H1 (cell line): ENCODE measurements around the gene CAB39L. TPM values are rescaled to one million over a fixed set of nuclear protein-coding genes. Genes with fewer than 3 reads are reported as not detected.

ENCODE experiments used
- CTCF ChIA-PET: fragments of 300-600 bp; sonication (Branson Sonifier 250); formaldehyde crosslinking; loops from one replicate; lab custom pipeline; 2021; ENCODE audit not compliant: partially characterized antibody; lab: Charles Lee
- POLR2A ChIA-PET: fragments of 300-600 bp; sonication (Branson Sonifier 250); formaldehyde crosslinking; loops from one replicate; lab custom pipeline; 2021; ENCODE audit warnings: inconsistent platforms; ENCODE audit not compliant: partially characterized antibody; lab: Charles Lee
- DNase-seq, 2 experiments: peaks; one replicate each; pipeline versions ENCODE4 v3.0.0 to v3.0.0-alpha.2; 2010 to 2022; ENCODE audit warnings: low spot score in 2 of 2, low read depth in 1 of 2, mixed read lengths in 1 of 2
- FAIRE-seq: peaks from 2 replicates; lab custom pipeline; 2011; peaks lifted over from hg19 to GRCh38; lab: Jason Lieb, UNC
- H2AFZ ChIP-seq: 2 replicates; pipeline ENCODE4 v1.8.1; 2012; ENCODE audit warnings: low read length, inconsistent platforms
- H2AK5ac ChIP-seq: 2 replicates; pipeline ENCODE4 v1.6.1; 2013; ENCODE audit warnings: low read depth, low read length
- H2BK120ac ChIP-seq: replicated peaks from 2 replicates; pipeline ENCODE3; 2013; ENCODE audit warnings: low read depth, low read length, inconsistent platforms
- H2BK12ac ChIP-seq: 2 replicates; pipeline ENCODE4 v1.6.1; 2013; ENCODE audit warnings: low read depth, low read length
- H2BK15ac ChIP-seq: 2 replicates; pipeline ENCODE4 v1.6.1; 2013; ENCODE audit warnings: low read length
- H2BK20ac ChIP-seq: 2 replicates; pipeline ENCODE4 v1.6.1; 2013; ENCODE audit warnings: low read length
- H2BK5ac ChIP-seq: 2 replicates; pipeline ENCODE4 v1.6.1; 2013; ENCODE audit warnings: low read depth, low read length
- H3K14ac ChIP-seq: 2 replicates; pipeline ENCODE4 v1.6.1; 2013; ENCODE audit warnings: inconsistent platforms; ENCODE audit not compliant: insufficient read length
- H3K18ac ChIP-seq: 2 replicates; pipeline ENCODE4 v1.6.1; 2013; ENCODE audit warnings: low read length; ENCODE audit errors: extremely low read depth
- H3K23ac ChIP-seq: 2 replicates; pipeline ENCODE4 v1.6.1; 2013; ENCODE audit warnings: inconsistent platforms; ENCODE audit not compliant: insufficient read length
- H3K23me2 ChIP-seq: 2 replicates; pipeline ENCODE4 v1.6.1; 2013; ENCODE audit warnings: low read depth, low read length
- H3K27ac ChIP-seq: 2 replicates; pipeline ENCODE4 v1.6.1; 2011; ENCODE audit warnings: low read depth, low read length, inconsistent platforms
- H3K27me3 ChIP-seq, 4 experiments: replicated peaks in 1 of 4; 1 replicate in 1 of 4; 2 replicates in 3 of 4; pipeline versions ENCODE4 v1.6.1 to v1.8.1; 2011 to 2013; ENCODE audit warnings: low read length in 3 of 4, mild to moderate bottlenecking in 3 of 4, inconsistent platforms in 2 of 4, mixed read lengths in 2 of 4, moderate library complexity in 1 of 4; ENCODE audit not compliant: control insufficient read depth in 3 of 4, insufficient read depth in 3 of 4; ENCODE audit errors: extremely low read depth in 1 of 4
- H3K36me3 ChIP-seq, 4 experiments: 2 replicates each; pipeline versions ENCODE4 v1.6.1 to v1.8.1; 2011 to 2013; ENCODE audit warnings: mild to moderate bottlenecking in 4 of 4, low read length in 3 of 4, moderate library complexity in 2 of 4, control low read depth in 1 of 4, inconsistent platforms in 1 of 4; ENCODE audit not compliant: insufficient read depth in 4 of 4, control insufficient read depth in 2 of 4
- H3K4ac ChIP-seq: replicated peaks from 2 replicates; pipeline ENCODE3; 2013; ENCODE audit warnings: low read length, low read depth, mixed read lengths, inconsistent platforms; ENCODE audit not compliant: insufficient read length
- H3K4me1 ChIP-seq, 4 experiments: replicated peaks in 1 of 4; 1 replicate in 1 of 4; 2 replicates in 3 of 4; pipeline versions ENCODE4 v1.6.1 to v1.8.1; 2011 to 2013; ENCODE audit warnings: low read length in 3 of 4, inconsistent platforms in 2 of 4, mixed read lengths in 1 of 4; ENCODE audit not compliant: insufficient read depth in 4 of 4, control insufficient read depth in 3 of 4
- H3K4me2 ChIP-seq, 2 experiments: 2 replicates each; pipeline versions ENCODE4 v1.6.1 to v1.8.1; 2011 to 2013; ENCODE audit warnings: low read depth in 2 of 2, low read length in 2 of 2, control low read depth in 1 of 2, inconsistent platforms in 1 of 2, mild to moderate bottlenecking in 1 of 2; ENCODE audit not compliant: insufficient read depth in 1 of 2
- H3K4me3 ChIP-seq, 4 experiments: fragments of 200-600, 300-600 bp in 1 of 4; sonication (generic), shearing (Covaris generic), sonication (Bioruptor Twin) in 1 of 4; 2 replicates each; pipeline versions ENCODE4 v1.5.1 to v1.8.1; 2011 to 2016; ENCODE audit warnings: low read length in 4 of 4, low read depth in 3 of 4, control low read depth in 2 of 4, inconsistent platforms in 2 of 4, mild to moderate bottlenecking in 2 of 4, mixed read lengths in 1 of 4, moderate library complexity in 1 of 4; ENCODE audit not compliant: insufficient read depth in 2 of 4; ENCODE audit errors: extremely low read depth in 1 of 4
- H3K56ac ChIP-seq: replicated peaks from 2 replicates; pipeline ENCODE3; 2013; ENCODE audit warnings: low read depth, mild to moderate bottlenecking, mixed read lengths, low read length, inconsistent platforms; ENCODE audit not compliant: insufficient read length
- H3K79me1 ChIP-seq: 2 replicates; pipeline ENCODE4 v1.6.1; 2013; ENCODE audit warnings: low read depth, low read length, control low read depth
- H3K79me2 ChIP-seq, 2 experiments: 2 replicates each; pipeline versions ENCODE4 v1.6.1 to v1.8.1; 2012 to 2013; ENCODE audit warnings: low read length in 2 of 2, mild to moderate bottlenecking in 2 of 2, inconsistent platforms in 1 of 2; ENCODE audit not compliant: insufficient read depth in 2 of 2, control insufficient read depth in 1 of 2
- H3K9ac ChIP-seq, 4 experiments: replicated peaks in 1 of 4; 1 replicate in 1 of 4; 2 replicates in 3 of 4; pipeline versions ENCODE4 v1.6.1 to v1.8.1; 2011 to 2013; ENCODE audit warnings: low read depth in 3 of 4, low read length in 3 of 4, control low read depth in 2 of 4, mild to moderate bottlenecking in 2 of 4, moderate library complexity in 2 of 4, inconsistent platforms in 1 of 4; ENCODE audit errors: extremely low read depth in 1 of 4
- H3K9me3 ChIP-seq, 2 experiments: 2 replicates each; pipeline versions ENCODE4 v1.6.1 to v1.8.1; 2012 to 2013; ENCODE audit warnings: mild to moderate bottlenecking in 2 of 2, moderate library complexity in 2 of 2, control low read depth in 1 of 2, inconsistent platforms in 1 of 2, low read depth in 1 of 2, low read length in 1 of 2, mixed read lengths in 1 of 2; ENCODE audit not compliant: insufficient read depth in 2 of 2
- H4K20me1 ChIP-seq, 2 experiments: replicated peaks in 1 of 2; 2 replicates each; pipeline versions ENCODE3 to v1.8.1; 2011 to 2013; ENCODE audit warnings: inconsistent platforms in 2 of 2, low read length in 2 of 2, mild to moderate bottlenecking in 1 of 2; ENCODE audit not compliant: insufficient read depth in 2 of 2, control insufficient read depth in 1 of 2
- H4K5ac ChIP-seq: 2 replicates; pipeline ENCODE4 v1.6.1; 2013; ENCODE audit warnings: low read length, low read depth, mixed read lengths, inconsistent platforms; ENCODE audit not compliant: insufficient read length
- H4K8ac ChIP-seq: 2 replicates; pipeline ENCODE4 v1.8.0; 2013; ENCODE audit warnings: mild to moderate bottlenecking, moderate library complexity, low read length, inconsistent platforms; ENCODE audit not compliant: insufficient read depth; ENCODE audit errors: extremely low read depth
- H4K91ac ChIP-seq: replicated peaks from 2 replicates; pipeline ENCODE3; 2013; ENCODE audit warnings: low read length, mixed read lengths, inconsistent platforms; ENCODE audit not compliant: insufficient read length
- ASH2L ChIP-seq: fragments of 200-600, 300-600 bp; sonication (generic); IDR thresholded peaks from one replicate; pipeline ENCODE4 v1.7.1; 2017; ENCODE audit warnings: low read length
- BRCA1 ChIP-seq: IDR thresholded peaks from 2 replicates; pipeline ENCODE4 v1.6.1; 2012; ENCODE audit warnings: low read depth, low read length, improper control_type of control experiment
- CBX5 ChIP-seq: fragments of 300-800, 300-1000 bp; sonication (generic); IDR thresholded peaks from 2 replicates; pipeline ENCODE4 v1.7.1; 2016; ENCODE audit warnings: antibody characterized with exemption, low read length, low read depth
- CBX8 ChIP-seq: fragments of 300-800, 300-1000 bp; sonication (generic); IDR thresholded peaks from 2 replicates; pipeline ENCODE4 v1.7.1; 2016; ENCODE audit warnings: low read depth, low read length, borderline replicate concordance
- EGR1 ChIP-seq: IDR thresholded peaks from 2 replicates; pipeline ENCODE4 v1.6.1; 2011; ENCODE audit warnings: low read depth, low read length, borderline replicate concordance
- GTF2F1 ChIP-seq: IDR thresholded peaks from 2 replicates; pipeline ENCODE4 v1.6.1; 2012; ENCODE audit warnings: low read depth, low read length, improper control_type of control experiment, borderline replicate concordance
- KDM1A ChIP-seq: fragments of 200-600, 300-600 bp; sonication (generic); IDR thresholded peaks from 2 replicates; pipeline ENCODE4 v1.7.1; 2016; ENCODE audit warnings: mild to moderate bottlenecking, low read length, borderline replicate concordance
- PHF8 ChIP-seq: fragments of 200-600 bp; sonication (generic); conservative IDR thresholded peaks from 2 replicates; pipeline ENCODE4 v1.7.1; 2012; ENCODE audit warnings: low read depth, mild to moderate bottlenecking, inconsistent platforms, low read length, moderate library complexity
- POLR2A ChIP-seq, 2 experiments: IDR thresholded peaks; 1 replicate in 1 of 2; 2 replicates in 1 of 2; pipeline ENCODE4 v1.6.1; 2011; ENCODE audit warnings: low read depth in 2 of 2, low read length in 2 of 2, mild to moderate bottlenecking in 2 of 2; ENCODE audit errors: control extremely low read depth in 1 of 2
- POLR2AphosphoS5 ChIP-seq: IDR thresholded peaks from 2 replicates; pipeline ENCODE4 v1.6.1; 2011; ENCODE audit warnings: low read depth, low read length
- POU5F1 ChIP-seq: IDR thresholded peaks from 2 replicates; pipeline ENCODE4 v1.6.1; 2011; ENCODE audit warnings: low read depth, mild to moderate bottlenecking, low read length, moderate library complexity
- SAP30 ChIP-seq: fragments of 300-600 bp; sonication (generic); IDR thresholded peaks from 2 replicates; pipeline ENCODE4 v1.7.1; 2012; ENCODE audit warnings: low read length, moderate library complexity, mild to moderate bottlenecking, inconsistent platforms; ENCODE audit not compliant: insufficient read depth, insufficient replicate concordance
- SP1 ChIP-seq: IDR thresholded peaks from 2 replicates; pipeline ENCODE4 v1.6.1; 2011; ENCODE audit warnings: low read depth, low read length
- SP2 ChIP-seq: IDR thresholded peaks from 2 replicates; pipeline ENCODE4 v1.6.1; 2012; ENCODE audit warnings: mild to moderate bottlenecking, low read length, inconsistent platforms
- SP4 ChIP-seq: IDR thresholded peaks from 2 replicates; pipeline ENCODE4 v1.6.1; 2012; ENCODE audit warnings: low read length, inconsistent platforms
- TAF1 ChIP-seq: IDR thresholded peaks from 2 replicates; pipeline ENCODE4 v1.6.1; 2011; ENCODE audit warnings: mild to moderate bottlenecking, low read depth, low read length
- TCF12 ChIP-seq: IDR thresholded peaks from 2 replicates; pipeline ENCODE4 v1.6.1; 2011; ENCODE audit warnings: low read depth, mild to moderate bottlenecking, low read length
- TEAD4 ChIP-seq: IDR thresholded peaks from 2 replicates; pipeline ENCODE4 v1.6.1; 2012; ENCODE audit warnings: low read depth, low read length, inconsistent platforms, mixed read lengths
- WGBS, 2 experiments: shearing (Covaris generic) in 1 of 2; methylation state at CpG; one replicate each; pipeline versions ENCODE4 v1.1.6 to v1.1.7; 2013 to 2015; ENCODE audit warnings: low lambda C conversion rate in 2 of 2, mixed read lengths in 2 of 2, inconsistent platforms in 1 of 2, low coverage in 1 of 2, missing lambda C conversion rate in 1 of 2; ENCODE audit not compliant: insufficient replicate concordance in 2 of 2, insufficient coverage in 1 of 2, insufficient read length in 1 of 2; ENCODE audit errors: extremely low coverage in 1 of 2, missing lambda C conversion rate in 1 of 2; 5-methylcytosine and 5-hydroxymethylcytosine counted together
- polyA plus RNA-seq, 7 experiments: library from polyadenylated mRNA; depleted of rRNA in 3 of 7; stranded (reverse) in 5 of 7; unstranded in 2 of 7; fragments of >200 nt in 5 of 7; fragments of 200-250 nt in 2 of 7; gene quantifications; 1 replicate in 5 of 7; 2 replicates in 1 of 7; 4 replicates in 1 of 7; pipeline versions ENCODE4 v1.2.1 to v1.2.3, GENCODE V29; 2011 to 2013; ENCODE audit warnings: missing spikeins in 2 of 7, mixed read lengths in 2 of 7
- total RNA-seq: library from RNA; stranded (reverse); fragmentation: NEBNext Ultra II Directional; extraction: Animal tissue kit (Norgen Biotek cat#: 25700); gene quantifications from 2 replicates; pipeline ENCODE4 v1.2.1, GENCODE V29; 2021

Gene CAB39L
- total and polyA plus RNA-seq, 2 of the 8 experiments (the other 6 are each of a cell fraction or from before 2014, with no cell fraction given): 2.5 to 4.8 TPM

GRCh38 chr13:49456156-49456555, 12.3 kb upstream of the CAB39L start:
- no peak for DNase-seq
- H3K27ac ChIP-seq: no peak overlapping the region
- H3K9me3 ChIP-seq: no peaks in the 10 kb centered on the region
- no peak overlapping the region for H2BK15ac ChIP-seq
- no peaks in the 10 kb centered on the region for H3K4me1 ChIP-seq
- H3K23ac ChIP-seq: no peak overlapping the region
- POLR2A ChIA-PET: no interaction called here
- H2AK5ac ChIP-seq: no peak overlapping the region
- WGBS, 2 experiments: 89% methylated on average over 1 of the region's 1 CpG; no CpG with 5 or more reads in 1 of the 2 experiments
- H2BK5ac ChIP-seq: no peak overlapping the region
- H4K91ac ChIP-seq: no peak overlapping the region
- H4K8ac ChIP-seq: no peak overlapping the region
- no peaks in the 10 kb centered on the region for H3K27me3 ChIP-seq
- H3K36me3 ChIP-seq: peaks cover 0 to 1% (median 0%) of the 10 kb centered on the region in 4 experiments; a peak in 2 of 8 replicates
- no peak overlapping the region for H2AFZ ChIP-seq
- no peak overlapping the region for H3K4me2 ChIP-seq
- H4K5ac ChIP-seq: no peak overlapping the region
- H2BK20ac ChIP-seq: no peak overlapping the region
- H3K14ac ChIP-seq: no peak overlapping the region
- H2BK12ac ChIP-seq: no peak overlapping the region
- H3K23me2 ChIP-seq: no peaks in the 10 kb centered on the region
- no peak overlapping the region for H3K9ac ChIP-seq
- CTCF ChIA-PET: no interaction called here
- no peaks in the 10 kb centered on the region for H3K79me1 ChIP-seq
- H3K18ac ChIP-seq: no peak overlapping the region
- FAIRE-seq: no peak
- H3K56ac ChIP-seq: no peak overlapping the region
- no peak overlapping the region for H3K4me3 ChIP-seq
- H2BK120ac ChIP-seq: no peak overlapping the region
- no peaks in the 10 kb centered on the region for H3K79me2 ChIP-seq
- H3K4ac ChIP-seq: no peak overlapping the region
- H4K20me1 ChIP-seq: no peaks in the 10 kb centered on the region
- TF ChIP-seq SP2: no peak
- no peak for TF ChIP-seq POLR2AphosphoS5
- no peak for TF ChIP-seq POLR2A (IDR thresholded peaks at IDR 0.05; ENCODE audit: control extremely low read depth in 1 of 2, low read depth in 2 of 2, low read length in 2 of 2)
- no peak for TF ChIP-seq SAP30
- TF ChIP-seq CBX8: no peak
- no peak for TF ChIP-seq SP1
- no peak for TF ChIP-seq EGR1
- TF ChIP-seq TEAD4: no peak
- TF ChIP-seq POU5F1: no peak
- no peak for TF ChIP-seq KDM1A
- TF ChIP-seq ASH2L: no peak
- no peak for TF ChIP-seq PHF8
- no peak for TF ChIP-seq BRCA1
- no peak for TF ChIP-seq TAF1
- TF ChIP-seq GTF2F1: no peak
- TF ChIP-seq SP4: no peak
- no peak for TF ChIP-seq CBX5
- TF ChIP-seq TCF12: no peak
